Neural cell (in vitro differentiated cells): ENCODE measurements around the gene PLCB1. TPM values are rescaled to one million over a fixed set of nuclear protein-coding genes. Genes with fewer than 3 reads are reported as not detected.

Experiments used
- H2AFZ ChIP-seq: fragments of 200-600, 300-800 bp; sonication (generic), shearing (Covaris generic); 2 replicates; pipeline ENCODE4 v1.6.0; 2014; ENCODE audit warnings: low read depth, mild to moderate bottlenecking, antibody characterized with exemption, low read length, moderate library complexity
- H3F3A ChIP-seq: fragments of 200-600 bp; shearing (Covaris generic); 2 replicates; pipeline ENCODE4 v1.6.1; 2016; ENCODE audit warnings: mild to moderate bottlenecking, moderate library complexity, mixed read lengths, antibody characterized with exemption, low read length; ENCODE audit not compliant: insufficient read depth, poor library complexity, severe bottlenecking
- H3K27ac ChIP-seq: fragments of 200-600, 300-800 bp; sonication (generic), shearing (Covaris generic); 2 replicates; pipeline ENCODE4 v1.5.1; 2014; ENCODE audit warnings: mild to moderate bottlenecking, low read length, moderate library complexity
- H3K27me3 ChIP-seq: fragments of 300-800, 200-600 bp; sonication (generic), shearing (Covaris generic); 2 replicates; pipeline ENCODE4 v1.6.0; 2014; ENCODE audit warnings: mild to moderate bottlenecking, low read depth, low read length, moderate library complexity; ENCODE audit not compliant: insufficient read depth
- H3K36me3 ChIP-seq: fragments of 300-800, 200-600 bp; sonication (generic), shearing (Covaris generic); 2 replicates; pipeline ENCODE4 v1.5.1; 2014; ENCODE audit warnings: mild to moderate bottlenecking, antibody characterized with exemption, low read length, moderate library complexity; ENCODE audit not compliant: insufficient read depth
- H3K4me2 ChIP-seq: fragments of 300-800, 200-600 bp; sonication (generic), shearing (Covaris generic); 2 replicates; pipeline ENCODE4 v1.6.0; 2014; ENCODE audit warnings: mild to moderate bottlenecking, low read length
- H3K4me3 ChIP-seq: fragments of 300-800, 200-600 bp; sonication (generic), shearing (Covaris generic); 2 replicates; pipeline ENCODE4 v1.5.1; 2014; ENCODE audit warnings: mild to moderate bottlenecking, low read length, moderate library complexity
- H3K79me2 ChIP-seq: fragments of 200-600 bp; shearing (Covaris generic); replicated peaks from 2 replicates; pipeline ENCODE4 v1.6.0; 2014; ENCODE audit warnings: mild to moderate bottlenecking, low read length, moderate library complexity; ENCODE audit not compliant: insufficient read depth
- H3K9ac ChIP-seq: fragments of 300-800, 200-600 bp; sonication (generic), shearing (Covaris generic); 2 replicates; pipeline ENCODE4 v1.6.1; 2016; ENCODE audit warnings: mild to moderate bottlenecking, low read length, mixed read lengths
- H3K9me2 ChIP-seq: fragments of 200-600 bp; shearing (Covaris generic); 2 replicates; pipeline ENCODE4 v1.6.1; 2016; ENCODE audit warnings: mild to moderate bottlenecking, low read length, mixed read lengths; ENCODE audit not compliant: insufficient read depth
- H3K9me3 ChIP-seq: fragments of 200-600, 300-800 bp; sonication (generic), shearing (Covaris generic); 2 replicates; pipeline ENCODE4 v1.6.1; 2016; ENCODE audit warnings: mild to moderate bottlenecking, mixed run types, low read length, moderate library complexity, mixed read lengths
- H4K20me1 ChIP-seq: fragments of 200-600 bp; shearing (Covaris generic); 2 replicates; pipeline ENCODE4 v1.6.1; 2016; ENCODE audit warnings: mild to moderate bottlenecking, mixed run types; ENCODE audit not compliant: insufficient read depth
- EP300 ChIP-seq: fragments of 450-650 bp; conservative IDR thresholded peaks from 2 replicates; pipeline ENCODE4 v1.6.1; 2014; ENCODE audit warnings: antibody characterized with exemption, mild to moderate bottlenecking, moderate library complexity; ENCODE audit not compliant: poor library complexity, severe bottlenecking
- EZH2 ChIP-seq: fragments of 200-600, 300-800 bp; shearing (Covaris generic), sonication (generic); IDR thresholded peaks from 2 replicates; pipeline ENCODE4 v1.6.1; 2014; ENCODE audit warnings: antibody characterized with exemption, low read length, borderline replicate concordance, mild to moderate bottlenecking; ENCODE audit not compliant: insufficient read depth, poor library complexity, severe bottlenecking
- MXI1 ChIP-seq: fragments of 450-650 bp; conservative IDR thresholded peaks from 2 replicates; pipeline ENCODE4 v1.6.1; 2014; ENCODE audit warnings: antibody characterized with exemption, mild to moderate bottlenecking; ENCODE audit not compliant: poor library complexity, severe bottlenecking
- POLR2AphosphoS5 ChIP-seq: IDR thresholded peaks from 2 replicates; pipeline ENCODE4 v1.6.1; 2012
- RAD21 ChIP-seq: fragments of 450-650 bp; conservative IDR thresholded peaks from 2 replicates; pipeline ENCODE4 v1.6.1; 2014; ENCODE audit warnings: antibody characterized with exemption, mild to moderate bottlenecking, moderate library complexity
- REST ChIP-seq: IDR thresholded peaks from 2 replicates; pipeline ENCODE4 v1.6.1; 2012; ENCODE audit warnings: borderline replicate concordance
- SMC3 ChIP-seq: fragments of 450-650 bp; conservative IDR thresholded peaks from 2 replicates; pipeline ENCODE4 v1.6.1; 2014; ENCODE audit warnings: antibody characterized with exemption, mild to moderate bottlenecking, moderate library complexity; ENCODE audit not compliant: poor library complexity
- TAF1 ChIP-seq: IDR thresholded peaks from 2 replicates; pipeline ENCODE4 v1.6.1; 2012; ENCODE audit warnings: low read depth
- polyA plus RNA-seq: library from polyadenylated mRNA; depleted of rRNA; stranded (reverse); fragments of >200 nt; gene quantifications from 2 replicates; pipeline ENCODE4 v1.2.3, GENCODE V29; 2014
- TF ChIP-seq, protein P1 (sequence below): fragments of 450-650 bp; IDR thresholded peaks from 2 replicates; pipeline ENCODE4 v1.5.1; 2014; ENCODE audit warnings: antibody characterized with exemption, mild to moderate bottlenecking, moderate library complexity; ENCODE audit not compliant: poor library complexity, severe bottlenecking

Gene PLCB1
- polyA plus RNA-seq, 1 donor from 2014 or later: 11.4 TPM

GRCh38 chr20:8151372-8151771, 19.3 kb downstream of the PLCB1 start:
- H3K4me2 ChIP-seq: no peak overlapping the region
- H3K9me3 ChIP-seq: no peaks in the 10 kb centered on the region
- H3K36me3 ChIP-seq: no peaks in the 10 kb centered on the region
- H3K9me2 ChIP-seq: no peaks in the 10 kb centered on the region
- H3K79me2 ChIP-seq: no peaks in the 10 kb centered on the region
- no peaks in the 10 kb centered on the region for H3F3A ChIP-seq
- no peak overlapping the region for H3K27ac ChIP-seq
- H3K27me3 ChIP-seq: no peaks in the 10 kb centered on the region
- TF ChIP-seq EZH2: no peak
- no peak for TF ChIP-seq EP300
- TF ChIP-seq REST: no peak
- TF ChIP-seq TAF1: no peak
- no peak for TF ChIP-seq POLR2AphosphoS5
- no peak for TF ChIP-seq SMC3
- TF ChIP-seq RAD21: no peak
- TF ChIP-seq, protein P1, sequence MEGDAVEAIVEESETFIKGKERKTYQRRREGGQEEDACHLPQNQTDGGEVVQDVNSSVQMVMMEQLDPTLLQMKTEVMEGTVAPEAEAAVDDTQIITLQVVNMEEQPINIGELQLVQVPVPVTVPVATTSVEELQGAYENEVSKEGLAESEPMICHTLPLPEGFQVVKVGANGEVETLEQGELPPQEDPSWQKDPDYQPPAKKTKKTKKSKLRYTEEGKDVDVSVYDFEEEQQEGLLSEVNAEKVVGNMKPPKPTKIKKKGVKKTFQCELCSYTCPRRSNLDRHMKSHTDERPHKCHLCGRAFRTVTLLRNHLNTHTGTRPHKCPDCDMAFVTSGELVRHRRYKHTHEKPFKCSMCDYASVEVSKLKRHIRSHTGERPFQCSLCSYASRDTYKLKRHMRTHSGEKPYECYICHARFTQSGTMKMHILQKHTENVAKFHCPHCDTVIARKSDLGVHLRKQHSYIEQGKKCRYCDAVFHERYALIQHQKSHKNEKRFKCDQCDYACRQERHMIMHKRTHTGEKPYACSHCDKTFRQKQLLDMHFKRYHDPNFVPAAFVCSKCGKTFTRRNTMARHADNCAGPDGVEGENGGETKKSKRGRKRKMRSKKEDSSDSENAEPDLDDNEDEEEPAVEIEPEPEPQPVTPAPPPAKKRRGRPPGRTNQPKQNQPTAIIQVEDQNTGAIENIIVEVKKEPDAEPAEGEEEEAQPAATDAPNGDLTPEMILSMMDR: no peak
- no peak overlapping the region for H2AFZ ChIP-seq
- no peaks in the 10 kb centered on the region for H4K20me1 ChIP-seq
- no peak overlapping the region for H3K9ac ChIP-seq
- no peak overlapping the region for H3K4me3 ChIP-seq

DNA sequence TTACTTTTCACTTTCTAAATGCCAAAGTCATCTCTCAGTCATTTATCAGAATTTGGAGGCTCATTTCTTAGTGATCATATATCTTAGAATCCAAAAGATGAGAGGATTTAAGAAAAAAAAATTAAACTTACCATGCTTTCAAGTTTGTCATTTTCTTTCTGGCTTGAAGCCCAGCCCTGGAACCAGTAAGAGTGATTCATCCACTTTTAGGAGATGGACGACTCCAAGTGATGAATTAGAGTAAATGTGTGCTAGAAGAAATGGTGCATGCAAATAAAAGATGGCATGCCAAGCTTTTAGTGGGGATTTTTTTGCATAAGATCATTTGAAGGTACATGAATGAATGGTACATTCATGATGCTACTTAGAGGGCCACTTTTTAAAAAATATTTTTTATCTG, 20.1 kb downstream of the PLCB1 start:
- H3K4me3 ChIP-seq: no peak overlapping the region
- H3K9ac ChIP-seq: no peak overlapping the region
- no peaks in the 10 kb centered on the region for H3K9me2 ChIP-seq
- no peak overlapping the region for H2AFZ ChIP-seq
- H3F3A ChIP-seq: no peaks in the 10 kb centered on the region
- H3K27ac ChIP-seq: no peak overlapping the region
- TF ChIP-seq EZH2 (no peak), POLR2AphosphoS5 (no peak), TAF1 (no peak), SMC3 (no peak), RAD21 (no peak), MXI1 (no peak)
- no peaks in the 10 kb centered on the region for H3K9me3 ChIP-seq
- H3K27me3 ChIP-seq: no peaks in the 10 kb centered on the region
- H3K79me2 ChIP-seq: no peaks in the 10 kb centered on the region
- H4K20me1 ChIP-seq: no peaks in the 10 kb centered on the region
- H3K36me3 ChIP-seq: no peaks in the 10 kb centered on the region
- H3K4me2 ChIP-seq: no peak overlapping the region

- H3K27ac ChIP-seq: no peak overlapping the region
- H3F3A ChIP-seq: no peaks in the 10 kb centered on the region
- H3K27me3 ChIP-seq: no peaks in the 10 kb centered on the region
- H3K9me2 ChIP-seq: no peaks in the 10 kb centered on the region
- H3K36me3 ChIP-seq: no peaks in the 10 kb centered on the region
- H3K9me3 ChIP-seq: no peaks in the 10 kb centered on the region
- H4K20me1 ChIP-seq: no peaks in the 10 kb centered on the region
- H3K79me2 ChIP-seq: no peaks in the 10 kb centered on the region
- no peak overlapping the region for H3K4me2 ChIP-seq
- no peak overlapping the region for H3K9ac ChIP-seq
- TF ChIP-seq, protein P1: no peak
- TF ChIP-seq REST (no peak), RAD21 (no peak), POLR2AphosphoS5 (no peak), TAF1 (no peak), EP300 (no peak), MXI1 (no peak), SMC3 (no peak)
- H3K4me3 ChIP-seq: no peak overlapping the region
- no peak overlapping the region for H2AFZ ChIP-seq
Measured at GRCh38 chr20:8152847-8153246, 20.8 kb downstream of the PLCB1 start.
